ENCODE measurements around the gene TNFRSF21.

The TNFRSF21 gene

GRCh38 chr6:47182291-47182957 lies 127.3 kb downstream of the TNFRSF21 start:
- TF ChIP-seq CTCF (IDR thresholded peaks at IDR 0.05) = no peak

DNA sequence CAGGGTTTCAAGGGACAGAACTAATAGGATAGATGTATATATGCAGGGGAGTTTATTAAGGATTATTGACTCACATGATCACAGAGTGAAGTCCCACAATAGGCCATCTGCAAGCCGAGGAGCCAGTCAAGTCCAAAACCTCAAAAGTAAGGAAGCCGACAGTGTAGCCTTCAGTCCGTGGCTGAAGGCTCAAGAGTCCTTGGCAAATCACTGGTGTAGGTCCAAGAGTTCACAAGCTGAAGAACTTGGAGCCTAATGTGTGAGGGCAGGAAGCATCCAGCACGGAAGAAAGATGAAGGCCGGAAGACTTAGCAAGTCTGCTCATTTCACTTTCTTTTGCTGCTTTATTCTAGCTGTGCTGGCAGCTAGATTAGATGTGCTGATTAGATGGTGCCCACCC lies 128.0 kb downstream of the TNFRSF21 start:
- TF ChIP-seq CTCF (IDR thresholded peaks at IDR 0.05) = no peak
